ENCODE results near the gene NUPR1.
"Not testable (repeated sequence)": the region's sequence is repeated elsewhere in the genome, so short reads cannot be mapped to it uniquely, and the experiment has no call there.

DNA sequence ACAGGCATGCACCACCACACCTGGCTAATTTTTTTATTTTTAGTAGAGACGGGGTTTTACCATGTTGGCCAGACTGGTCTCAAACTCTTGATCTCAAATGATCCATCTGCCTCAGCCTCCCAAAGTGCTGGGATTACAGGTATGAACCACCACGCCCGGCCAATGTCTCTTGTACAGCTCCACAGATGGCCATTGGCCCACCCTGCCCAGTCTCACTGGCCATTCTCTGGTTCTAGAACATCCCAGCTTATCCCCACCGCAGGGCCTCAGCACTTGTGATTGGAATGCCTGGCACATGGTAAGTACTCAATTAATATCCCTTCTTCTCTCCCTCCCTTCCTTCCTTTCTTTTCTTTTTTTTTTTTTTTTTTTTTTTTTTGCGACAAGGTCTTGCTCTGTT, 55.4 kb downstream of the NUPR1 start:
- TF ChIP-seq EZH2, CTCF, EZH2phosphoT487 (IDR thresholded peaks at IDR 0.05): not testable (repeated sequence)
